Choroid plexus epithelial cell (primary cell): ENCODE results near the gene BCR.

Experiments
- DNase-seq: peaks from one replicate; pipeline ENCODE4 v3.0.0-alpha.2; 2010; ENCODE audit warnings: low read depth
- H3K4me3 ChIP-seq: 2 replicates; pipeline ENCODE4 v1.5.1; 2011; ENCODE audit warnings: low read depth, mild to moderate bottlenecking, control low read depth, low read length, moderate library complexity
- TF ChIP-seq, protein P1 (sequence below): conservative IDR thresholded peaks from 2 replicates; pipeline ENCODE4 v1.5.1; 2011; ENCODE audit warnings: low read depth, mild to moderate bottlenecking, control low read depth, inconsistent platforms, low read length, moderate library complexity

BCR gene

DNA sequence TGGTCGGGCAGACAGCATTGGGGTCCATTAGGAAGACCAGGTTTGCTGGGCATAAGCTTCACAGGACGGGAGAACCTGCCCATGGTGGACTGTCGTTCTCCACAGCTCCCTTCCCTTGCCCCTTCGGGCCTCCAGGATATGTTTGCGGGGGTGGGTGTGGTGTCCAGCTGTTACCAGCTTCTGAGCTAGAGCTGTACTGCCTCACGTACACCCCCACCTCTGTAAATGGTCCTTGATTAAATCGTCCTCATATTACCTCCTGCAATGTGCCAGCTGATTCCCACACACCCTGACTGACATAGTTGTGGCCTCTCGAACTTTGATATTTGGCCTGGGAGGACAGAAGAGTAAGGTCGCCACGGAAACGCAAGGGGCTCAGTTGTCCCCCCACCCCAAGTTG lies 16.2 kb upstream of the BCR start:
- no peak for DNase-seq
- TF ChIP-seq, protein P1, sequence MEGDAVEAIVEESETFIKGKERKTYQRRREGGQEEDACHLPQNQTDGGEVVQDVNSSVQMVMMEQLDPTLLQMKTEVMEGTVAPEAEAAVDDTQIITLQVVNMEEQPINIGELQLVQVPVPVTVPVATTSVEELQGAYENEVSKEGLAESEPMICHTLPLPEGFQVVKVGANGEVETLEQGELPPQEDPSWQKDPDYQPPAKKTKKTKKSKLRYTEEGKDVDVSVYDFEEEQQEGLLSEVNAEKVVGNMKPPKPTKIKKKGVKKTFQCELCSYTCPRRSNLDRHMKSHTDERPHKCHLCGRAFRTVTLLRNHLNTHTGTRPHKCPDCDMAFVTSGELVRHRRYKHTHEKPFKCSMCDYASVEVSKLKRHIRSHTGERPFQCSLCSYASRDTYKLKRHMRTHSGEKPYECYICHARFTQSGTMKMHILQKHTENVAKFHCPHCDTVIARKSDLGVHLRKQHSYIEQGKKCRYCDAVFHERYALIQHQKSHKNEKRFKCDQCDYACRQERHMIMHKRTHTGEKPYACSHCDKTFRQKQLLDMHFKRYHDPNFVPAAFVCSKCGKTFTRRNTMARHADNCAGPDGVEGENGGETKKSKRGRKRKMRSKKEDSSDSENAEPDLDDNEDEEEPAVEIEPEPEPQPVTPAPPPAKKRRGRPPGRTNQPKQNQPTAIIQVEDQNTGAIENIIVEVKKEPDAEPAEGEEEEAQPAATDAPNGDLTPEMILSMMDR, result no peak
- no peak overlapping the region for H3K4me3 ChIP-seq

DNA sequence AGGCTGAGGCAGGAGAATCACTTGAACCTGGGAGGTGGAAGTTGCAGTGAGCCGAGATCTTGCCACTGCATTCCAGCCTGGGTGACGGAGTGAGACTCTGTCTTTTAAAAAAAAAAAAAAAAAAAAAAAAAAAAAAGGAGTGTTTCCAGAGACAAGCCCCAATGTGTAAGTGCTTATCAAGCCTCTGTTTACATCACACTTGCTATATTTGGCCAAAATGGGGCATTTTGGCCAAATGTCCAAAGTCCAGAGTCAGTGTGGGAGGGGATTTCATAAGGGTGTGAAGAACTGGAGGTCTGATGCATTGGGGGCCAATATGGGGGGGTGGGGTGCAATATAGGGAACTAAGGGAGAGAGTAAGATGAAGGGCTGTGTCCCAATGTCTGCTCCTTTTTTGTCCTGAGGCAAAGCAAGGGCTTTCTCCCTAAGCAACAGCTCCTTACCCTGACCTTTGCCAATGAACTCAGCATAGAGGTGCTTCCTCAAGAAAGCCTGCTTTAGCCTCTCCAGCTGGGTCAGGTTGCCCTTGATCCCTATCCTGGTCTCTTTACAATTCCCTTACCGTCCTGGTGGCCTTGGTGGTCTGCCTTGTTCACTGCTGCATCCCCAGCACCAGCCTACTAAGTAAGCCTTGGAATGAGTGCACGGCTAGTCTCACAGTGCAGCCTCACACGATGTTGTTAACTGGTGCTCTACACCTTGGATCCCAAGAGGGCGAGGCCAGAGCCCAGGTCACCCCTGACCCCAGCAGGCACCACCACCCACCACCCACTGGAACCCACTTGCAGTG lies 14.1 kb upstream of the BCR start:
- DNase-seq, result no peak
- TF ChIP-seq, protein P1, result no peak
- no peak overlapping the region for H3K4me3 ChIP-seq

DNA sequence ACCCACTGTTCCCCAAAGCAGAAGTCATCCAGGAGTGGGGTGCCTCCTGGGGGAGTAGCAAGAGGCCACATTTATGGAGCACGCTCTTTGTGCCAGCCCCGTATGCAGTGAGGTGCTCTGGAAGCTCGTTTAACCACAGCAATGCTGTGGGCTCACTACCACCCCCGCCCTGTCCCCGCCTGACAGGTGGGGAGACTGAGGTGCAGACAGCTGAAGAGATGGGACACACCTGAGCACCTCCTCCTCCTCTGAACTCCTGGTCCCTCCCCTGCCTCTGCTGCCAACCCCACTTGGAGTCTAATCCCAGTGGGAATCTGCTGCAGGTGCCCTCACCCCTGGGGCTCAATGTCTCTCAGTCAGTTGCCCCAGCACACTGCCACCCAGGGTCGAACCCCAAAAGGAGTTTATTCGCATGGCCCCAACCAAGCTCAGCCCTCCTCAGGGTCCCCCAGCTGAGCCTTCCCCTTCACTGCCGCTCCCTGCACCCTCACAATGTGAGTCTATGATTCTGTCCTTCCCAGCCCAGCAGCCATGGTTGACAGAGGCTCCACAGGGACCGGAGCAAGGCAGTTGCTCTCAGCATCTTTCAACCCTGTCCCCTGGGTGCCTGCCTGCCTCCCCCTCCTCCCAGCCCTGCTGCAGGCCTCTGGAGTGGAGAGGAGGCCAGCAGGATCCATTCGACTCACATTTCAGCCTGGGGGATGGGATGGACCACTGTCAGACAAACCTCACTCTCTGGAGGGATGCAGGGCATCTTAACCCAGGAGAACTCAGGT lies 13.3 kb upstream of the BCR start:
- no peak for DNase-seq
- H3K4me3 ChIP-seq, result no peak overlapping the region
- TF ChIP-seq, protein P1, result no peak

DNA sequence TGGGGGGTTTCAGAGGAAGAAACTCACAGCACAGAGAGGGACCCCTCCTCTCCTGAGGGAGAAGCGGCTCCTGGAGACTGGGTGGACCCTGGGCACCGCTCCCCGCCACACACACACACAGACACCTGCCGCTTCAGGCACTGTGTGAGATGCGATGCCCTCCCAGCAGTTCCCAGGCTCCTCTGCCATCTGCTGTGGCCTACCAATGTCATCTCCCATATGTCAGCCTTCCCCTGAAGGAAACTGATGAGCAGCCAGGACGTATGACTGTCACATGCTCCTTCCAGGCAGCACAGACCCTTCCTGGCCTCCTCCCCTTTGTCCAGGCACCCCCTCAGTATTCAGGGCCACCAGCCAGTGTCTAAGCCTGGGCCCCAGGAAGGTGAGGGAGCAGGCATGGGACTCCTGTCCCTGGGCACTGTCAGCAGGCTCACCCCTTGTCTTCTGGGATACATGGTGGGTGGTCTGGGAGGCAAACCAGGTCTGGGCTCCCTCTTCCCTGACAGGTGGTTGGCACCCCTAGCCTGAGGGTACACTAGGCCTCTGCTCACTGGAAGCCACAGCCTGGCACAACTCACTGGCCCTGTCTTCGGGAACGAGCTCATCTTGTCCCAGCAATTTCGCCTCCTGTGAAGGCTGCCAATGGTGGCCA lies 11.8 kb upstream of the BCR start:
- no peak for DNase-seq
- TF ChIP-seq, protein P1, result no peak
- no peak overlapping the region for H3K4me3 ChIP-seq

DNA sequence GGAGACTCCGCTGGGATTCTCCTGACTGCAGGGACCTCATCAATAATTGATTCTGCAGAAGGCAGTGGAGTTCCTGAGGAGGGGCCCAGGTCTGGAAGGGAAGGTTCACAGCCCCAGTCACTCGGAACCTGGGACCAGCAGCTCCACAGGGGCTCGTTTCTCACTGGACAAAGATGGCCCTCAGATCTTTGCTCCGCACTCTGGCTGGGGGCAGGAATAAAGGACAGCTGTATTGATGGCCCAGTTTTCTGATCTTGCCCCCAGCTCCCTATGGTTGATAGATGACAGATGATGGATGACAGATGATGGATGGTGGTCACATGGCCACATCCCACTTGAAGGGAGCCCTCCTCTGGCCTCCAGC lies 11.3 kb upstream of the BCR start:
- TF ChIP-seq, protein P1, result no peak
- no peak overlapping the region for H3K4me3 ChIP-seq
- DNase-seq, result no peak

DNA sequence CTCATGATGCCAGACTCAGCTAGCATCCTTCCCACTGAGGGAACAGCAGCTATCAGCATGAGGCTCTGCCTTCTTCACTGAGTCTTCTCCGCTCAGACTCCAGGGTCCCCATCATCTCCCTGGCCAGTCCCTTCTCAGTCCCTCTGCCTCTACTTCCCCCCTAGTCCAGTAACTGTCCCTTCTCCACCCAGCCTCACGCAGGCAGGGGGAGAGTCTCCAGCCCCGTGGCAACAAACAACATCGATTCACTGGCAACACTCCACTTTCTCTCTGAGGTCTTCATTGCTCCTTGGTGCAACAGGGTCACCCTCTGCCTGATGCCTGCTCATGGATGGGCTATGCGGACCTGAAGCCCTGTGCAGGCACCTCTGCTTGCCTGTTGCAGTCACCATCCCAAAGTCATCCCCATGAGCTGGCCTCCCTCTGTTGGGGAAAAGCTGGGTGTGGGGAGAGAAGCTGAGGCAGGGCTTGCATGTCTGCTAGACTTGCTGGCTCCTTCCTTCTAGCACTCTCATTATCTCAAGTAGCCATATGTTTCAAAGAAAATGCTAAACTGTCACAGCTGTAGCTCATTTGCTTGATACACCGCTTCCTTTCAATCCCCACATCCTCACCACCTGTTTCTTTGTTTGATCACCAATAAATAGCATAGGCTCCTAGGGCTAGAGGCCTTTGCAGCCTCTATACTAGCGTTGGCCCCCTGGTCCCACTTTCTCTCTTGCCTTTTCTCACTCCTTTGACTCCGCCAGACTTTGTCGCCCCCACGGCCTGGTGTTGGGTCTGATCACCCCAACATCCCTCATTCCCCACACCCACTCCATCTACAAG lies 4.3 kb upstream of the BCR start:
- TF ChIP-seq, protein P1, result no peak
- H3K4me3 ChIP-seq, result no peak overlapping the region
- no peak for DNase-seq
